ENCODE data around the gene SEC14L3.

GRCh38 chr22:30506507-30506968 is 34.7 kb upstream of the SEC14L3 start:
- TF ChIP-seq PATZ1 (CRISPR knock-in tag; IDR thresholded peaks at IDR 0.05; ENCODE audit: borderline replicate concordance), result no peak
- no peak for TF ChIP-seq PPARA (CRISPR knock-in tag; IDR thresholded peaks at IDR 0.05; ENCODE audit: borderline replicate concordance)
- no peak for TF ChIP-seq TCF4 (CRISPR knock-in tag; IDR thresholded peaks at IDR 0.05; ENCODE audit: borderline replicate concordance)
- TF ChIP-seq OSR1 (CRISPR knock-in tag; IDR thresholded peaks at IDR 0.05), result no peak
- no peak for TF ChIP-seq ESRRG (CRISPR knock-in tag; IDR thresholded peaks at IDR 0.05)
- no peak for TF ChIP-seq CREB5 (CRISPR knock-in tag; IDR thresholded peaks at IDR 0.05; ENCODE audit: low read depth)
- no peak for TF ChIP-seq GLIS3 (CRISPR knock-in tag; IDR thresholded peaks at IDR 0.05)

All from SK-N-SH treated with all-trans-retinoic acid at 6 μM for 48 hours (cell line).